Measurements from ENCODE around the gene HIP1.

Gene HIP1

GRCh38 chr7:75735581-75736350 is 3.0 kb downstream of the HIP1 start:
- no peaks in the 10 kb centered on the region for H3K27me3 ChIP-seq (ENCODE audit: insufficient read depth, poor library complexity, severe bottlenecking)
- peaks cover 11% of the 10 kb centered on the region for H3K4me1 ChIP-seq (ENCODE audit: insufficient read depth, poor library complexity, severe bottlenecking)
- no peaks in the 10 kb centered on the region for H3K36me3 ChIP-seq (ENCODE audit: low read depth)
- H3K9me3 ChIP-seq (ENCODE audit: severe bottlenecking) = no peaks in the 10 kb centered on the region
- ATAC-seq (ENCODE audit: low read depth) = no peak
- H3K27ac ChIP-seq (ENCODE audit: poor library complexity, severe bottlenecking) = no peak overlapping the region
- H3K4me3 ChIP-seq (ENCODE audit: severe bottlenecking) = no peak overlapping the region
- no peak for DNase-seq (ENCODE audit: low spot score)
- TF ChIP-seq CTCF (IDR thresholded peaks at IDR 0.05; ENCODE audit: poor library complexity, severe bottlenecking) = no peak

GRCh38 chr7:75734586-75735458 is 3.9 kb downstream of the HIP1 start:
- Histone ChIP-seq H3K4me3 (ENCODE audit: severe bottlenecking) (no peak overlapping the region), H3K27ac (ENCODE audit: poor library complexity, severe bottlenecking) (no peak overlapping the region), H3K9me3 (ENCODE audit: severe bottlenecking) (no peaks in the 10 kb centered on the region), H3K4me1 (ENCODE audit: insufficient read depth, poor library complexity, severe bottlenecking) (peaks cover 11% of the 10 kb centered on the region), H3K27me3 (ENCODE audit: insufficient read depth, poor library complexity, severe bottlenecking) (no peaks in the 10 kb centered on the region), H3K36me3 (ENCODE audit: low read depth) (no peaks in the 10 kb centered on the region)
- TF ChIP-seq CTCF (IDR thresholded peaks at IDR 0.05; ENCODE audit: poor library complexity, severe bottlenecking) = no peak
- DNase-seq (ENCODE audit: low spot score) (no peak), ATAC-seq (ENCODE audit: low read depth) (no peak)

GRCh38 chr7:75732764-75733630 is 5.7 kb downstream of the HIP1 start:
- Histone ChIP-seq H3K4me1 (ENCODE audit: insufficient read depth, poor library complexity, severe bottlenecking) (peaks cover 21% of the 10 kb centered on the region), H3K27me3 (ENCODE audit: insufficient read depth, poor library complexity, severe bottlenecking) (no peaks in the 10 kb centered on the region), H3K27ac (ENCODE audit: poor library complexity, severe bottlenecking) (peak overlapping the region; percentile 64), H3K36me3 (ENCODE audit: low read depth) (no peaks in the 10 kb centered on the region), H3K9me3 (ENCODE audit: severe bottlenecking) (no peaks in the 10 kb centered on the region), H3K4me3 (ENCODE audit: severe bottlenecking) (no peak overlapping the region)
- DNase-seq (ENCODE audit: low spot score) = no peak
- TF ChIP-seq CTCF (IDR thresholded peaks at IDR 0.05; ENCODE audit: poor library complexity, severe bottlenecking) = no peak
- peak; percentile 63 for ATAC-seq (ENCODE audit: low read depth)

- H3K4me1 ChIP-seq (ENCODE audit: insufficient read depth, poor library complexity, severe bottlenecking) = peaks cover 28% of the 10 kb centered on the region
Measured at GRCh38 chr7:75732016-75732521, 6.7 kb downstream of the HIP1 start.

More at GRCh38 chr7:75732016-75732521, 6.7 kb downstream of the HIP1 start:
- no peak for ATAC-seq (ENCODE audit: low read depth)
- H3K4me3 ChIP-seq (ENCODE audit: severe bottlenecking) = no peak overlapping the region
- H3K27ac ChIP-seq (ENCODE audit: poor library complexity, severe bottlenecking) = peak overlapping the region; percentile 64
- H3K27me3 ChIP-seq (ENCODE audit: insufficient read depth, poor library complexity, severe bottlenecking) = no peaks in the 10 kb centered on the region
- no peak for DNase-seq (ENCODE audit: low spot score)
- H3K9me3 ChIP-seq (ENCODE audit: severe bottlenecking) = no peaks in the 10 kb centered on the region
- TF ChIP-seq CTCF (IDR thresholded peaks at IDR 0.05; ENCODE audit: poor library complexity, severe bottlenecking) = no peak
- no peaks in the 10 kb centered on the region for H3K36me3 ChIP-seq (ENCODE audit: low read depth)
